WTC11 (cell line): ENCODE measurements around the gene CCDC34. TPM values are rescaled to one million over a fixed set of nuclear protein-coding genes. Genes with fewer than 3 reads are reported as not detected.

Experiments used
- ATAC-seq: fragments of 200-7000 bp; cut with Tn5 transposase; 2 replicates; pipeline ENCODE4 v1.10.0; 2021; ENCODE audit warnings: mild to moderate bottlenecking, moderate library complexity
- CTCF ChIA-PET: fragments of 300-600 bp; sonication (Branson Sonifier 250); formaldehyde crosslinking; loops from one replicate; lab custom pipeline; 2021; ENCODE audit warnings: antibody characterized with exemption; lab: Charles Lee
- POLR2A ChIA-PET: fragments of 350-600 bp; sonication (Branson Sonifier 250); formaldehyde crosslinking; loops from one replicate; lab custom pipeline; 2021; ENCODE audit warnings: antibody characterized with exemption; lab: Charles Lee
- DNase-seq: peaks from one replicate; pipeline ENCODE4 v3.0.0; 2021; ENCODE audit warnings: low spot score
- H3K27ac Mint-ChIP-seq: 2 replicates; pipeline ENCODE4 v1.8.0; 2021; ENCODE audit warnings: mixed read lengths
- H3K27me3 Mint-ChIP-seq: 2 replicates; pipeline ENCODE4 v1.8.0; 2021; ENCODE audit warnings: low read depth, mild to moderate bottlenecking, moderate library complexity, mixed read lengths
- H3K36me3 Mint-ChIP-seq: 2 replicates; pipeline ENCODE4 v1.8.0; 2021; ENCODE audit warnings: mixed read lengths
- H3K4me1 Mint-ChIP-seq: 2 replicates; pipeline ENCODE4 v1.8.0; 2022; ENCODE audit warnings: mixed read lengths
- H3K4me3 Mint-ChIP-seq: 2 replicates; pipeline ENCODE4 v1.8.0; 2021; ENCODE audit warnings: mild to moderate bottlenecking, moderate library complexity, mixed read lengths
- H3K9me3 Mint-ChIP-seq: 2 replicates; pipeline ENCODE4 v1.8.0; 2021; ENCODE audit warnings: mixed read lengths
- ESRRA ChIP-seq: sonication (generic); formaldehyde crosslinking; IDR thresholded peaks from 2 replicates; pipeline ENCODE4 v1.8.1; 2022; ENCODE audit warnings: mild to moderate bottlenecking, missing genetic modification reagents, borderline replicate concordance
- FOXJ3 ChIP-seq: sonication (generic); formaldehyde crosslinking; IDR thresholded peaks from 2 replicates; pipeline ENCODE4 v1.9.0; 2021; ENCODE audit warnings: missing genetic modification reagents, mild to moderate bottlenecking, borderline replicate concordance
- GABPB1 ChIP-seq: sonication (generic); formaldehyde crosslinking; IDR thresholded peaks from 2 replicates; pipeline ENCODE4 v1.8.1; 2023; ENCODE audit warnings: mild to moderate bottlenecking, missing genetic modification reagents
- JAZF1 ChIP-seq: fragments of 250-450 bp; sonication (Bioruptor Pico); IDR thresholded peaks from 2 replicates; pipeline ENCODE4 v1.9.0; 2021; ENCODE audit warnings: moderate library complexity, mild to moderate bottlenecking, inconsistent platforms
- KAT7 ChIP-seq: sonication (generic); formaldehyde crosslinking; IDR thresholded peaks from 2 replicates; pipeline ENCODE4 v1.8.1; 2023; ENCODE audit warnings: missing genetic modification reagents, mild to moderate bottlenecking, borderline replicate concordance
- MXD4 ChIP-seq: fragments of 250-450 bp; sonication (Bioruptor Pico); IDR thresholded peaks from 2 replicates; pipeline ENCODE4 v1.8.0; 2021; ENCODE audit warnings: mild to moderate bottlenecking, moderate library complexity, borderline replicate concordance
- NR1H2 ChIP-seq: sonication (generic); formaldehyde crosslinking; IDR thresholded peaks from 2 replicates; pipeline ENCODE4 v1.9.0; 2021; ENCODE audit warnings: mild to moderate bottlenecking, moderate library complexity, missing genetic modification reagents
- NR2C2 ChIP-seq: sonication (generic); formaldehyde crosslinking; IDR thresholded peaks from 2 replicates; pipeline ENCODE4 v1.8.0; 2022; ENCODE audit warnings: mild to moderate bottlenecking, missing genetic modification reagents
- OVOL2 ChIP-seq: fragments of 250-450 bp; sonication (Bioruptor Pico); IDR thresholded peaks from 2 replicates; pipeline ENCODE4 v1.9.0; 2021; ENCODE audit warnings: mild to moderate bottlenecking, borderline replicate concordance
- RELA ChIP-seq: sonication (generic); formaldehyde crosslinking; IDR thresholded peaks from 2 replicates; pipeline ENCODE4 v1.8.1; 2022; ENCODE audit warnings: missing genetic modification reagents, mild to moderate bottlenecking, borderline replicate concordance
- ZBTB21 ChIP-seq: sonication (generic); formaldehyde crosslinking; IDR thresholded peaks from 2 replicates; pipeline ENCODE4 v1.8.1; 2023; ENCODE audit warnings: mild to moderate bottlenecking, missing genetic modification reagents, borderline replicate concordance
- ZNF121 ChIP-seq: sonication (generic); formaldehyde crosslinking; IDR thresholded peaks from 2 replicates; pipeline ENCODE4 v1.8.0; 2023; ENCODE audit warnings: missing genetic modification reagents
- ZNF232 ChIP-seq: sonication (generic); formaldehyde crosslinking; IDR thresholded peaks from 2 replicates; pipeline ENCODE4 v1.8.0; 2022; ENCODE audit warnings: mild to moderate bottlenecking, missing genetic modification reagents
- ZNF263 ChIP-seq: sonication (generic); formaldehyde crosslinking; IDR thresholded peaks from 2 replicates; pipeline ENCODE4 v1.8.1; 2022; ENCODE audit warnings: low read depth, mild to moderate bottlenecking, moderate library complexity, missing genetic modification reagents
- ZNF423 ChIP-seq: fragments of 250-450 bp; sonication (Bioruptor Pico); IDR thresholded peaks from 2 replicates; pipeline ENCODE4 v2.1.2; 2022; ENCODE audit warnings: mild to moderate bottlenecking, moderate library complexity
- total RNA-seq: library from RNA; stranded (reverse); gene quantifications from 3 replicates; pipeline ENCODE4 v1.2.3, GENCODE V29; 2021
- TF ChIP-seq, protein P1 (sequence below): sonication (generic); formaldehyde crosslinking; IDR thresholded peaks from 2 replicates; pipeline ENCODE4 v1.8.1; 2022; ENCODE audit warnings: mild to moderate bottlenecking, moderate library complexity, missing genetic modification reagents
- TF ChIP-seq, protein P2 (sequence below): sonication (generic); formaldehyde crosslinking; IDR thresholded peaks from 2 replicates; pipeline ENCODE4 v1.8.1; 2023; ENCODE audit warnings: mild to moderate bottlenecking, missing genetic modification reagents, borderline replicate concordance
- TF ChIP-seq, protein P3 (sequence below): sonication (generic); formaldehyde crosslinking; IDR thresholded peaks from 2 replicates; pipeline ENCODE4 v1.8.0; 2022; ENCODE audit warnings: missing genetic modification reagents
- TF ChIP-seq, protein P4 (sequence below): sonication (generic); formaldehyde crosslinking; conservative IDR thresholded peaks from 2 replicates; pipeline ENCODE4 v1.8.1; 2023; ENCODE audit warnings: mild to moderate bottlenecking, low read depth, missing genetic modification reagents, moderate library complexity
- TF ChIP-seq, protein P5 (sequence below): sonication (generic); formaldehyde crosslinking; IDR thresholded peaks from 2 replicates; pipeline ENCODE4 v1.8.1; 2022; ENCODE audit warnings: missing genetic modification reagents, borderline replicate concordance

The CCDC34 gene
- total RNA-seq, 1 experiment from 2014 or later: 23.7 TPM

DNA sequence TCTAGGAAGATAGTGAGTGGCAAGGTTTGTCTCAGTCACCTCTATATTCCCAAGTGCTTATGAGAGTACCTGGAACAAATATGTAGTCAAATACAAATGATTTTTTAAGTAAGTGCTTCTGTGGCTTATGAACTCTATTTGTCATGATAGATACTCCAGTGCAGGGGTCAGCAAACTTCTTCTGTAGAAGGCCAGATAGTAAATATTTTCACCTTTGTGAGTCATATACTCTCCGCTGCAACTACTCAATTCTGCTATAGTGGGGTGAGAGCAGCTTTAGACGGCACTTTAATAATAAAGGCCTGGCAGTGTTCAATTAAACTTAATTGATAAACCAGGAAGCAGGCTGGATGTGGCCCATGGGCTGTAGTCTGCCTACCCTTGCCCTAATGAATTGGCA lies 12.4 kb upstream of the CCDC34 start:
- Mint-ChIP-seq H3K27ac (no peak overlapping the region), H3K4me3 (no peak overlapping the region), H3K4me1 (no peaks in the 10 kb centered on the region), H3K9me3 (no peaks in the 10 kb centered on the region), H3K36me3 (peaks cover 58% of the 10 kb centered on the region), H3K27me3 (no peaks in the 10 kb centered on the region)
- CTCF ChIA-PET: interaction anchor here (0.6 to 1.6 kb wide), 3 partner anchors 12 to 153 kb away, joined by 3 to 4 read pairs (median 3); partner anchors contain the start of gene CCDC34
- TF ChIP-seq, protein P1, sequence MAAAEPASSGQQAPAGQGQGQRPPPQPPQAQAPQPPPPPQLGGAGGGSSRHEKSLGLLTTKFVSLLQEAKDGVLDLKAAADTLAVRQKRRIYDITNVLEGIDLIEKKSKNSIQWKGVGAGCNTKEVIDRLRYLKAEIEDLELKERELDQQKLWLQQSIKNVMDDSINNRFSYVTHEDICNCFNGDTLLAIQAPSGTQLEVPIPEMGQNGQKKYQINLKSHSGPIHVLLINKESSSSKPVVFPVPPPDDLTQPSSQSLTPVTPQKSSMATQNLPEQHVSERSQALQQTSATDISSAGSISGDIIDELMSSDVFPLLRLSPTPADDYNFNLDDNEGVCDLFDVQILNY (CRISPR knock-in tag): no peak
- TF ChIP-seq NR2C2: no peak
- TF ChIP-seq, protein P2, sequence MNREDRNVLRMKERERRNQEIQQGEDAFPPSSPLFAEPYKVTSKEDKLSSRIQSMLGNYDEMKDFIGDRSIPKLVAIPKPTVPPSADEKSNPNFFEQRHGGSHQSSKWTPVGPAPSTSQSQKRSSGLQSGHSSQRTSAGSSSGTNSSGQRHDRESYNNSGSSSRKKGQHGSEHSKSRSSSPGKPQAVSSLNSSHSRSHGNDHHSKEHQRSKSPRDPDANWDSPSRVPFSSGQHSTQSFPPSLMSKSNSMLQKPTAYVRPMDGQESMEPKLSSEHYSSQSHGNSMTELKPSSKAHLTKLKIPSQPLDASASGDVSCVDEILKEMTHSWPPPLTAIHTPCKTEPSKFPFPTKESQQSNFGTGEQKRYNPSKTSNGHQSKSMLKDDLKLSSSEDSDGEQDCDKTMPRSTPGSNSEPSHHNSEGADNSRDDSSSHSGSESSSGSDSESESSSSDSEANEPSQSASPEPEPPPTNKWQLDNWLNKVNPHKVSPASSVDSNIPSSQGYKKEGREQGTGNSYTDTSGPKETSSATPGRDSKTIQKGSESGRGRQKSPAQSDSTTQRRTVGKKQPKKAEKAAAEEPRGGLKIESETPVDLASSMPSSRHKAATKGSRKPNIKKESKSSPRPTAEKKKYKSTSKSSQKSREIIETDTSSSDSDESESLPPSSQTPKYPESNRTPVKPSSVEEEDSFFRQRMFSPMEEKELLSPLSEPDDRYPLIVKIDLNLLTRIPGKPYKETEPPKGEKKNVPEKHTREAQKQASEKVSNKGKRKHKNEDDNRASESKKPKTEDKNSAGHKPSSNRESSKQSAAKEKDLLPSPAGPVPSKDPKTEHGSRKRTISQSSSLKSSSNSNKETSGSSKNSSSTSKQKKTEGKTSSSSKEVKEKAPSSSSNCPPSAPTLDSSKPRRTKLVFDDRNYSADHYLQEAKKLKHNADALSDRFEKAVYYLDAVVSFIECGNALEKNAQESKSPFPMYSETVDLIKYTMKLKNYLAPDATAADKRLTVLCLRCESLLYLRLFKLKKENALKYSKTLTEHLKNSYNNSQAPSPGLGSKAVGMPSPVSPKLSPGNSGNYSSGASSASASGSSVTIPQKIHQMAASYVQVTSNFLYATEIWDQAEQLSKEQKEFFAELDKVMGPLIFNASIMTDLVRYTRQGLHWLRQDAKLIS: no peak
- TF ChIP-seq ZNF232: no peak
- no peak for TF ChIP-seq ZNF423
- TF ChIP-seq, protein P3, sequence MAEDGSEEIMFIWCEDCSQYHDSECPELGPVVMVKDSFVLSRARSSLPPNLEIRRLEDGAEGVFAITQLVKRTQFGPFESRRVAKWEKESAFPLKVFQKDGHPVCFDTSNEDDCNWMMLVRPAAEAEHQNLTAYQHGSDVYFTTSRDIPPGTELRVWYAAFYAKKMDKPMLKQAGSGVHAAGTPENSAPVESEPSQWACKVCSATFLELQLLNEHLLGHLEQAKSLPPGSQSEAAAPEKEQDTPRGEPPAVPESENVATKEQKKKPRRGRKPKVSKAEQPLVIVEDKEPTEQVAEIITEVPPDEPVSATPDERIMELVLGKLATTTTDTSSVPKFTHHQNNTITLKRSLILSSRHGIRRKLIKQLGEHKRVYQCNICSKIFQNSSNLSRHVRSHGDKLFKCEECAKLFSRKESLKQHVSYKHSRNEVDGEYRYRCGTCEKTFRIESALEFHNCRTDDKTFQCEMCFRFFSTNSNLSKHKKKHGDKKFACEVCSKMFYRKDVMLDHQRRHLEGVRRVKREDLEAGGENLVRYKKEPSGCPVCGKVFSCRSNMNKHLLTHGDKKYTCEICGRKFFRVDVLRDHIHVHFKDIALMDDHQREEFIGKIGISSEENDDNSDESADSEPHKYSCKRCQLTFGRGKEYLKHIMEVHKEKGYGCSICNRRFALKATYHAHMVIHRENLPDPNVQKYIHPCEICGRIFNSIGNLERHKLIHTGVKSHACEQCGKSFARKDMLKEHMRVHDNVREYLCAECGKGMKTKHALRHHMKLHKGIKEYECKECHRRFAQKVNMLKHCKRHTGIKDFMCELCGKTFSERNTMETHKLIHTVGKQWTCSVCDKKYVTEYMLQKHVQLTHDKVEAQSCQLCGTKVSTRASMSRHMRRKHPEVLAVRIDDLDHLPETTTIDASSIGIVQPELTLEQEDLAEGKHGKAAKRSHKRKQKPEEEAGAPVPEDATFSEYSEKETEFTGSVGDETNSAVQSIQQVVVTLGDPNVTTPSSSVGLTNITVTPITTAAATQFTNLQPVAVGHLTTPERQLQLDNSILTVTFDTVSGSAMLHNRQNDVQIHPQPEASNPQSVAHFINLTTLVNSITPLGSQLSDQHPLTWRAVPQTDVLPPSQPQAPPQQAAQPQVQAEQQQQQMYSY (CRISPR knock-in tag): no peak
- TF ChIP-seq ZNF263 (CRISPR knock-in tag): no peak
- TF ChIP-seq OVOL2 (CRISPR knock-in tag): no peak
- TF ChIP-seq, protein P4, sequence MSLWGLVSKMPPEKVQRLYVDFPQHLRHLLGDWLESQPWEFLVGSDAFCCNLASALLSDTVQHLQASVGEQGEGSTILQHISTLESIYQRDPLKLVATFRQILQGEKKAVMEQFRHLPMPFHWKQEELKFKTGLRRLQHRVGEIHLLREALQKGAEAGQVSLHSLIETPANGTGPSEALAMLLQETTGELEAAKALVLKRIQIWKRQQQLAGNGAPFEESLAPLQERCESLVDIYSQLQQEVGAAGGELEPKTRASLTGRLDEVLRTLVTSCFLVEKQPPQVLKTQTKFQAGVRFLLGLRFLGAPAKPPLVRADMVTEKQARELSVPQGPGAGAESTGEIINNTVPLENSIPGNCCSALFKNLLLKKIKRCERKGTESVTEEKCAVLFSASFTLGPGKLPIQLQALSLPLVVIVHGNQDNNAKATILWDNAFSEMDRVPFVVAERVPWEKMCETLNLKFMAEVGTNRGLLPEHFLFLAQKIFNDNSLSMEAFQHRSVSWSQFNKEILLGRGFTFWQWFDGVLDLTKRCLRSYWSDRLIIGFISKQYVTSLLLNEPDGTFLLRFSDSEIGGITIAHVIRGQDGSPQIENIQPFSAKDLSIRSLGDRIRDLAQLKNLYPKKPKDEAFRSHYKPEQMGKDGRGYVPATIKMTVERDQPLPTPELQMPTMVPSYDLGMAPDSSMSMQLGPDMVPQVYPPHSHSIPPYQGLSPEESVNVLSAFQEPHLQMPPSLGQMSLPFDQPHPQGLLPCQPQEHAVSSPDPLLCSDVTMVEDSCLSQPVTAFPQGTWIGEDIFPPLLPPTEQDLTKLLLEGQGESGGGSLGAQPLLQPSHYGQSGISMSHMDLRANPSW (CRISPR knock-in tag): no peak
- TF ChIP-seq JAZF1 (CRISPR knock-in tag): no peak
- TF ChIP-seq FOXJ3 (CRISPR knock-in tag): no peak
- TF ChIP-seq, protein P5, sequence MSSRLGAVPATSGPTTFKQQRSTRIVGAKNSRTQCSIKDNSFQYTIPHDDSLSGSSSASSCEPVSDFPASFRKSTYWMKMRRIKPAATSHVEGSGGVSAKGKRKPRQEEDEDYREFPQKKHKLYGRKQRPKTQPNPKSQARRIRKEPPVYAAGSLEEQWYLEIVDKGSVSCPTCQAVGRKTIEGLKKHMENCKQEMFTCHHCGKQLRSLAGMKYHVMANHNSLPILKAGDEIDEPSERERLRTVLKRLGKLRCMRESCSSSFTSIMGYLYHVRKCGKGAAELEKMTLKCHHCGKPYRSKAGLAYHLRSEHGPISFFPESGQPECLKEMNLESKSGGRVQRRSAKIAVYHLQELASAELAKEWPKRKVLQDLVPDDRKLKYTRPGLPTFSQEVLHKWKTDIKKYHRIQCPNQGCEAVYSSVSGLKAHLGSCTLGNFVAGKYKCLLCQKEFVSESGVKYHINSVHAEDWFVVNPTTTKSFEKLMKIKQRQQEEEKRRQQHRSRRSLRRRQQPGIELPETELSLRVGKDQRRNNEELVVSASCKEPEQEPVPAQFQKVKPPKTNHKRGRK (CRISPR knock-in tag): no peak
- no peak for TF ChIP-seq MXD4
- TF ChIP-seq RELA (CRISPR knock-in tag): no peak
- no peak for TF ChIP-seq ZBTB21 (CRISPR knock-in tag)
- TF ChIP-seq ESRRA (CRISPR knock-in tag): no peak
- no peak for TF ChIP-seq ZNF121 (CRISPR knock-in tag)
- no peak for TF ChIP-seq KAT7
- TF ChIP-seq GABPB1 (CRISPR knock-in tag): no peak
- no peak for TF ChIP-seq NR1H2 (CRISPR knock-in tag)
- POLR2A ChIA-PET: no interaction called here
- no peak for ATAC-seq
- DNase-seq: no peak
